NCI-H2227 (cell line): ENCODE measurements around the gene ZRSR2.
A peak's percentile ranks its signal among the peaks of the same experiment; 100 is the strongest.
"Not testable (repeated sequence)": the region's sequence is repeated elsewhere in the genome, so short reads cannot be mapped to it uniquely, and the experiment has no call there.

Experiments used
- DNase-seq: peaks from one replicate; lab custom pipeline; 2025; ENCODE audit not compliant: unreplicated experiment; lab: John Stamatoyannopoulos, UW

Gene ZRSR2

DNA sequence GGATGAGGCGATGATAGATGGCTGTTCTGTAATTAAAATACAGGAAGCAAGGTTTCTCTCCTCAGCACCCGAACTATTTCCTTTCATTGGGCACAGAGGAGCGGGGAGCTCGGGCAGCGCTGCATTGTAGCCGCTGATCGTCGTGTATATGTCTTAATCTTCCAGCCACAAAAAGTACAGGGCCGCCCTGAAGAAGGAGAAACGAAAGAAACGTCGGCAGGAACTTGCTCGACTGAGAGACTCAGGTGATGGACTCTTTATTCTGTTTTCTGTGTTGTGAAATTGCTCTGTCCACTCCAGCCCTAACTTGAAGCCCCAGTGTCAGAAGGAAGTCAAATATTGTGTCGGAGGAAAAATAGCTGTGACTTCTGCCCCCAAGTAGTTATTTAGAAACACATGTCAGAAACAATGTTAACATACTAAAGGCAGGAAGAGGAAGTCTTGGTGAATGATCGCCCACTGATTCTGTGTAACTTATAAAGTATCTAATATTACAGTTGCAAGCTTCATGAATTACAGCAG lies 546 bp downstream of the ZRSR2 start:
- peak; percentile 76 for DNase-seq

DNA sequence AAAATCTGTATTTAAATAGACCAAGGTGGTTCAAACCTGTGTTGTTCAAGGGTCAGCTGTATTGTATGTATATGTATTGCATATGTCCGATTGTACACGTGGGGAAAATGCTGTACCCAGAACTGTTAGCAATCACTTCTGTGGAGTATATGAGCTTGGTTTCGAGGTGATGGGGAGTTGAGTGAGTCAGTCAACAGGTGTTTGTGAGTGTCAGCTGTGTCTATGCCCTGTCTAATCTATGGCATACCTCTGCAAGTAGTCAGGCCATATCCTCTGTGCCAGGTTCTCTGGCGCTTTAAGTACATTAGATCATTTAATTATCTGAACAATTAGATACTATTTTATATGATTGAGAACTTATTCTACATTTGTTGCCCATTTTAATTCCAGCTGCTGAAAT lies 7.4 kb downstream of the ZRSR2 start:
- DNase-seq, result no peak

DNA sequence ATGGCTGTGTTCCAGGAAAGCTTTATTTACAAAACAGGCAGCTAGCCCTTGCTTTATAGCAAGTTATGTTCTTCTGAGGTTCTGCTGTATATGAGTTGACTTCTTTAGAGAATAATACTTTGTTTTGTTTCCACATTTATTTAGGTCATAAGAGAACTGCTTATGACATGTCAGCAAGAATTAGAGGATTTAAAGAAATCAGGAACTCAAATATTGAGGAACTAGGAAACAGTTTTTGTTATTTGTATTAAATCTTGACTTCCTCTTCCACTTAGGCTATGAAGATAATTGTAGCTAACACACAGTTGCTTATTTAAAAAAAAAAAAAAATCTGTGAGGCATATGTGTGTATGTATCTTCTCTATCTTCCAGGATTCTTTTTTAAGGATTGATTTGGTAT lies 14.3 kb downstream of the ZRSR2 start:
- no peak for DNase-seq

DNA sequence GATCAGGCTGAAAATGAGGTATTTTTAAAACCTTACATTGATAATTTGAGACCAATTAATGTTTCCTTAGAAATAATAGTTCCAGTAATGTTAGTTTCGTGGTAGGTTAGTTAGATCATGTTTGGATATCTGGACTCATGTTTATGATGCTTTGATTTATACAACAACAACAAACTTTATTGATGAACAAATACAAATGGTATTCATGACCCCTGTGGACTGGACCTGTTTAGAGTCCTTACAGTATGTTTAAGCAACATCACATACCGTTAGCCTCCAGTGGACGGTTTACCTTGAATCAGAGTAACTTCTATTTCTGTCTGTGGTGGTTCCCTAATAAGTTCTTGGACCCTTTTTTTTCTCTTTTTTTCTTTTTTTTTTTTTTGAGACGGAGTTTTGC lies 18.0 kb downstream of the ZRSR2 start:
- DNase-seq, result no peak

DNA sequence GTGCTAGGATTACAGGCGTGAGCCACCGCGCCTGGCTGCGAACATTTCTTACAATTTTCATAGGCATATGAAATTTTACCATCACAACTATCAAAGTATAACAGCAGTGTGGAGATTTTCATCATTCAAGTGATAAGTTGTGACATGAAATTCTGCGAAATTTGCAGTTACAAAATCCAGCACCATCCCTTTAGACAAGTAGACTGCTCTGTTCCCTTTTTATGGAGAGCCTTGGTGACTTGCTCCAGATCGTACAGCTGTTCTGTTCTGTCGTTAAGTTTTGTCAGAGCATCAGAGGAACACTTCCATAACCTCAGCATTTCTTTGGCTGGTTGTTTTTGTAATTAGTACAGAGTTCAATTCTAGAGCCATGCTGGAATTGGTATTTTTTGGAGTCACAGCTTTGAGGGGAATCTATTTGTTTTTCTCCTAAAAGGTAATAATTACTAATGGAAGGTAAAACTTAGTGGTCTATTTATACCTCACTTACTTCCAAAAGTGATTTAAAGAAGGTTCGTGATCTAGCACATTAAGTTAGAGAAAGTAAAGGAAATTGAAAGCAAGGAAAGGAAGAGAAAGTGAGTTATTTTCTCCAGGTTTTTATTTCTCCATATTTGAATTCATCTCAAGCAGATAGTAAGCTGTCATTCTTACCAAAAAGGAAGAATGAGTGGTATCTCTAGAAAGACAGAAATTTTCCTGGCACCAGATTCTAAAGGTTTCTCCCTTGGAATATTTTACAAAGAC lies 22.1 kb downstream of the ZRSR2 start:
- DNase-seq, result no peak

DNA sequence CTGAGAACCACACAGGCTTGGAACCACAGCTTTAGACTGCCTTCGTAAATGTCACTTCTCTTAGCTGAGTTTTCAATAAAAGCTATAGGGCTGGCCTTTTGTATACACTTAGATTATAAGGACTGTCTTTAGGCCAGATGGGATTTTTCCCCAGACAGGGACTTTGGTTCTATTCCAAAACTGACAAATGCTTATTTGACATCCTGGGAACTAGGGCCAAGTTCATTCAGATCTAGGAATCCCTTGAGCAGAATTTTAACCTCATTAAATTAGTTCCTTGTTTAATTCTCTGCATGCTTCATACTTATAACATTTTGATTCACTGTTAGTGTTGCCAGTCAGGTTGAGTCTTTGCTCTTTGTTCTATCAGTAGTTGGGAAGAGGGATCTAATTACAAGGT lies 23.1 kb downstream of the ZRSR2 start:
- DNase-seq, result no peak

DNA sequence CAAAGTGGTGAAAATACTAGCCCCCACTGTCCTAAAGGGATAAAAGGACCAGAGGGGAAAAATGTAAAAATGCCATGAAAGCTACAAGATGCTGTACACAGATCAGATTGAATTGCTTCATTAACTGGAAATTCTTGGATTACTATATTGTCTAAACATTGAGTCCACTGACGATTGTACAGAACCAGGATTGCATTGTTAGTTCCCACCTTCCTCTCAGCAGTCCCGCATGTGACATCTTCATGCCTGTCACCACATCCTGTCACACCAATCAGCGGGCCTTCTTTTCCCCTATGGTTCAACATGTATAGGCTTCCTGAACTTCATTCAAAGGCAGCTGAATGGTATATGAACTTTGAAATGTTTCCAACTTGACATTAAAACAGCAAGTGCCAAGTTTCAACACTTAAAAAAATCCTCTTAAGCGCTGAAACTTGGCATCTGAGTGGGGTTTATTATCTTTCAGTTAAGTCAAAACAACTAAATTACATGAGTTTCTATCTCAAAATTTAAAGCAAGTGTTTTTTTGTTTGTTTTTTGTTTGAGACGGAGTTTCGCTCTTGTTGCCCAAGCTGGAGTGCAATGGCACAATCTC lies 24.6 kb downstream of the ZRSR2 start:
- no peak for DNase-seq

DNA sequence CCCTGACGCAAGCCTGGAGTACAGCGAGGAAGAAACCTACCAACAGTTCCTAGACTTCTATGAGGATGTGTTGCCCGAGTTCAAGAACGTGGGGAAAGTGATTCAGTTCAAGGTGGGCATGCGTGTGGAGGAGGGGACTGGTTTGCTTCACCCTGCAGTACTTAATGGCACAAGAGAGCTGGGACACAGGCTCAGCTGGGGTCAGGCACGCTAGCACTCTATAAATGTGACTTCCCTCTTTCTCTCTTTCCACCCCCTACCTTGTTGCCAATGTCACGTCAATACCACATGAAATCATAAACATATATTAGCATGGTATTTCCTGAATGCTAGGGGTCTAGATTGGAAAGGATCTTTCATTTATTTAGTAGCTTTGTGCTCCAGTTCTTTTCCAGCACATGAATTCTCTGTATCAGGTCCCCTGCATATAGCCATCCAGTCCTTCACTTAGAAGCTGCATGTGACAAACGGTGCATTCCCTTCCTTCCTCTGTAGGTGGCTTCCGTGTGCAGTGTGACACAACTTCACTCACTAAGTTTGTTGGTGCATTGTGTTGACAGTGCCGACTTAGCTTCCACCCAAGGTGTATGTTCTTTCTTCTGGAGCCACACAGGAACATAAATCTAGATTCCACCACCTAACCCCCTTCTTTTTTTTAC lies 25.6 kb downstream of the ZRSR2 start:
- DNase-seq, result peak; percentile 17

DNA sequence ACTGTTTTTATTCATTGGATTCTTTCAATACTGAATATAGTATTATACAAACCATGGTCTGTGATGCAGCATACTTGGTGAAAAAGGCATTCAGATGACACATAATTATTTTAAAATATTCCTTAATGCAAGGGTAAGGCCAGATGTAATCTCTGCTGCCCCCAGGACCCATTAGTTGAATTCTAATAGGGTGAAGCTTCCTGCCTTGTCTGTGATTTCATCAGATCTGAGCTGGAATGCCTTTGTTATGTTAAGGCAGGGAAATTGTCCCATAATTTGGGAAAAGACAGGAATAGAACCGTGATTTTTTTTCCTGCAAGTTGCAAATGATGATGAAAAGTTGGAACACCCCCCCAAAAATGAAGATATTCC lies 26.1 kb downstream of the ZRSR2 start:
- no peak for DNase-seq

DNA sequence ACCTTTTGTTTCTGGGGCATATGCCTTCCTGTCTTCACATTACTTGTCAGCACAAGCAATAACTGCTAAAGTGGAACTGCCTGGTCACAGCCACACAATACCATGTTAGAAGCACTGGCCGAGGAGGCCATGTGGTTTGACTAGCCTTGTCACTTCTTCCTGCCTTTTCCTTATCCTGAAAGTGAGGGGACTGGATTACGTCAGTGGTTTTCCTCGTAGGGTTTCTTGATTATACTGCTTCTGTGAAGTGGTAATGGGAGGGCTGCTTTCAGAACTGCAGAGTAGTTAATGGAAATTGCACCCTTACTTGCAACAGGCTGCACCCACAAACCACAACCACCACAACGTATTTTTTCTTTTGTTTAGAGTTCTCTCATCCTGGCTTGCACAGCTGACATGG lies 26.6 kb downstream of the ZRSR2 start:
- DNase-seq, result no peak

DNA sequence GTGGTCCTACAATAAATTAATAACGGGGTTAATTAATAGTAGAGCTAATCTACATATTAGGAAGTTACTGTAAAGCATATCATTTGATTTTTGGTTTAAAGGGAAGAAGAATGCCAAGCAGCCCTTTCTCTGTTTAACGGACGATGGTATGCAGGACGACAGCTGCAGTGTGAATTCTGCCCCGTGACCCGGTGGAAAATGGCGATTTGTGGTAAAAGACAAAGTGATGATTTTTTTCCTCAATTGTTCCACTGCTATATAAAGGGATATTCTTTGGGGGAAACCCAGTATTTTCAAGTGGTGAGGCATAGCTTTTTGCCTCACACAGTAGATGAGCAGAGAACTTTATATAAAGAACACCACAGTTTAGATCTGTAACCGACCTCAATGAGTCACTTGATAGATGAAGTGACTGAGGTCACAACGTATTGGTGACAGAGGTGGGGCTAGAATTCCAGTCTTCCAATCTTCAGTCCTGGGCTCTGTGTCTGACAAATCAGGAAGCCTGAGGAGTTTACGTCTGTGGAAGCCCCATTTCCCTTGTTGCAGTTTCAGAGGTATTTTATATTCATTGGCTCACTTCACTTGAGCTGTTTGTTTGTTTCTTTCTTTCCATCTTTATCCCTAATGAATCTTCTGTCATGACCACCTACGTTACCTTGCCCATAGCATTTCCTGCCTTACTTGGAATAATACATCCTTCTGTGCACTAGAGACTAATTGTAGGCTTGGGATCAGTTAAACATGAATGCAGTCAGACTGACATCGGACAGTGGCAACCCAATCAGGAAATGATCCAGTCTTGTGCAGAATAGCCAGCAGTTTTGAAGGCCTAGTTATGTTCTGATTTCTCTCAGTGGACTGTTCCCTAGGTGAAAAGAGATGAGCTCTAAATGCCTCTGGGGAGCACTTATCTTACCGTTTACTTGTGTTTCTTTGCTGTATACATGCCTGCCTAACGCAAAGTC lies 30.1 kb downstream of the ZRSR2 start:
- no peak for DNase-seq

DNA sequence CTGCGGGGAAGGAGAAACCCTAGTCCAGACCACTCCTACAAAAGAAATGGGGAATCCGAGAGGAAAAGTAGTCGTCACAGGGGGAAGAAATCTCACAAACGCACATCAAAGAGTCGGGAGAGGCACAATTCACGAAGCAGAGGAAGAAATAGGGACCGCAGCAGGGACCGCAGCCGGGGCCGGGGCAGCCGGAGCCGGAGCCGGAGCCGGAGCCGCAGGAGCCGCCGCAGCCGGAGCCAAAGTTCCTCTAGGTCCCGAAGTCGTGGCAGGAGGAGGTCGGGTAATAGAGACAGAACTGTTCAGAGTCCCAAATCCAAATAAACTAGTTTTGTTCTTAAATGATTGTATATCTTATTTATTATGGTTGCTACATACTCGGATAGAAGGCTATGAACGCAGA lies 32.6 kb downstream of the ZRSR2 start:
- no peak for DNase-seq

DNA sequence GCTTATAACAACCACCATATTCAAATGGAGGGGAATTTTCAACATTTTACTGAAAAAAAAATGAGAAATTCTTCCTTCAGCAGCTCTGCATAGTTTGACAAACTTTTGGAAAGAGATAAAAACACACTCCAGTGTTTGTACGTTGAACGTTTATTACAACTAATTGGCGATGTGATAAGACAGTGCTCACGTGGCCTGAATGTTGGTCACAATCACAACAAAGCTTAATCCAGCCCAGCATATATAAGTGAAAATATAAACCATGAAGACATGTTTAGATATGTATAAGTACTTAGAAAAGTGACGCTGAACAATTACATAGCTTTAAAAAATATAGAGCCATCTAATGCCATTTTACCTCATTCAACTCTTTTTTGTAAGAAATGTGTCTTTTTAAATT lies 35.7 kb downstream of the ZRSR2 start:
- no peak for DNase-seq

DNA sequence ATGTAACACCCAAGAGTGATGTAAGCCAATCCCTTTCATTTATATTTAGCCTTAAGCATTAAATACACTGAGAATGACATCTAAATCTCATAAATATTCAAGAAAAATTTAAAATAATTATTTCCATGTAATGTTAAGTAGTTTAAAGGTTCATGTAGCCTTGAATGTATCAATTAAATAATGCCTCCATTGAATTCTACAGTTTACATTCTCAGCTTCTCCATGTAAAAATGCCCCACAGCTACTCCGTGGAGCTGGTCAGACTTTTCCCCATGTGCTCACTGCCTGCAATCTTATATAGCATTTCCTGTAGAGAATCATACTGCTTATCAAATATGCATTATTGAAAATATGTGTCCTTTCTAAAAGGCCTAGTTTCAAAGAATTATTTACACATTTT lies 38.9 kb downstream of the ZRSR2 start:
- DNase-seq, result no peak

DNA sequence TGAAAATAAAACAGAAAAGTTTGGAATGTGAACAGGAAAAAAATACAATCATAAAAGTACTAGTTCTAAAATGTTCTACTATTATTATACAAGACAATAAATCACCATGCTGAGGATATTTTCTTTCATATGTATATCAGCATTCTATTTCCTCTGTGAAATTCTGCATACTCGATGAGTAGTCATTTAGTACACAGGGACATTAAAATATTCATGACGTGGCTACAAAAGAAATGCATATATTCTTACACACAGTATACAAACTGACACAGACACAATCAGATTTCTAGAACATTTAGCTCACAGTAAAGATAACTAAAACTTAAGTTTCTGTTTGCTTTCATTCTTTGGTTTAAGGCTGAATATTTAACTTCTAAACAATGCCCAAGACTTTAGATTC lies 41.1 kb downstream of the ZRSR2 start:
- not testable (repeated sequence) for DNase-seq

DNA sequence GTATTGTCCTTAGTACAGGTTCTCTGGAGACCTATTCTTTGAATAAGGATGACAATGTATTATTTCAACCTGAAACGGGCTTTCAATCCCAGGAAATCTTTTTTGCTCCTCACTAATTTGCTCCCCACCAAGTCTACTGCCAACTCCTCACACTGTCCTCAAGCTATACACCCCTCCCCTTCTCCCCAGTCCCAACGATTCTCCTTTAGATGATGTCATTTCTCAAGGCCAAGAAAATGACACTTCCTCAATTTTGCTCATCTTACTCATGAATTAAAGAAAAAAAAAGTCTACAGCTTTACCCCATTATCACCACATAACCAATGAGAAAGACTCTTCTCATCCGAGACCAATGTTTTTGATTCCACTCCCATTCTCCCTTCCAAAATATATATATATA lies 43.8 kb downstream of the ZRSR2 start:
- DNase-seq, result no peak

DNA sequence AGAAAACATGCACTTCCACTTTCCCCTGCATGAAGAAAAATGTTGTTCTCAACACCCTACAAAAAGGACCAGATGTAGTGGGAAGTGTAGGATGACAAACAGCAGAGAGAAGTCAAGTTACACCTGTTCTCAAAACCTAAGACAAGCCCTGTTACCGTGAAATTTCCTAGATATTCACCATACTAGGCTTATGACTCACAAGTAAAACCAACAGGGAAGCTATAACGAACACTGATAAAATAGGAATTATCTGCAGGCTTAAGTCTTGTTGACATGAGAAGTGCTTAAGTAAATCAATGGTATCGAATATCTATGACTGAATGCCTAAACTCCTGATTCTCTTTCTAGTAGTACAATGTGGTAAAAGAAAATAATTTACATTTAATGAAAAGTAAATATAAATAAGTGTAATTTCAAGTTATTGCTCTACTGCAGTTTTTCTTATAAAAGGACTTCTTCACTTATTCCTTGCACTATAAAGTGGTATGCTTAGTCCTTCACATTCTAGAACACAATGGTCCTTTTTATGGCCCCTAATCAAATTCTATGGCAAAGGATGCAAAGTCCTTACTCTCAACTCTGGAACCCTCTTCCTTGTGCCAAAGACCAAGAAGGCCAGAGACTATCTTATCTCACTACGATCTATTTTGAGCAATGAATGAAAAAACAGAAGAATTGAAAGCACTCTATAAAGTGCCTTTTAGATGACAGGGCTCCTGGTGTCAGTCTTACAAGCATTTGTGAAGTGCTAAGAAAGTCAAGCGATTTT lies 44.7 kb downstream of the ZRSR2 start:
- no peak for DNase-seq

DNA sequence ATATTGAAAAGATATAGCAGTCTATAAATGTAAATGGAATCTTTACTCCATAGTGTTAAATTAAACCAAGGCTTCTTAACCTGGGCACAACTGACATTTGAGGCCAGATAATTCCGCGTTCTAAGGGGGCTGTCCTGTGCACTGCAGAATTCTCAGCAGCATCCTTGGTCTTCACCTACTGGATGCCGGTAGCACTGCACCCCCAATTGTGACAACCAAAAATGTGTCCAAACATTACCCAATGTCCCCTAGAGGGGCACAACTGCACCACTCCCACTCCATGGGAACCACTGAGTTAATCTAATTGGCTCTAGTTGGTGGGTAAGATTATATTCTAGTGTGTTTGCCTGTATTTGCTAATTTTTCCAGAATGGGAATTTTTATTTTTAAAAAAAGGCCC lies 47.7 kb downstream of the ZRSR2 start:
- DNase-seq, result no peak

DNA sequence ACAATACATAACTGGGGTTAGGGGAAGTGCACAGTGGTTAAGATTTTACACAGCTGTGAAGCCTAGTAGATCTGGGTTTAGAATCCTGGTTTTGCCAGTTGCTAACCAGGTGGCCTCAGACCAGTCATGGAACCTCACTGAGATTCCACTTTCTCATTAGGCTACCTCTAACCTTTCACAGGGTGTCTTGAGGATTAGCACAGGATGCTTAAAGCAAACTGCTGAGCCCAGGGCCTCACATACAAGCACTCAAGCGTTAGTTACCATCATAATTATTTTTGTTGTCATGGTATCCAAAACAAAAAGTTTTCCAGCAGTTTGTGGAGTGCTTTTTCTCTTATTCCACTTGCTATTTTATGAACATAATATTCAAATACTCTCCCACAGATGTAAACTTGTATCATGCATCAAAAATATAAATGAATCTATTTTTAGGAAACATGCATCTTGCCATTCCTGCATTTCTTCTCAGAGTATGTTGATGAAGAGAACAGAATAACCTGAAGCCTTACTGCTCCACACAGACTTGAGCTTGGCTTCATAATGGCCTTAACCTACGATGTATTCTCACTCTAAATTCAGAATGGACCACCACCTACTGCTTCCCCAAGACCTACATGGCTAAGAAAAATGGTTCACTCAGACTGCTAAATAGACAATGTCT lies 51.7 kb downstream of the ZRSR2 start:
- DNase-seq, result no peak

DNA sequence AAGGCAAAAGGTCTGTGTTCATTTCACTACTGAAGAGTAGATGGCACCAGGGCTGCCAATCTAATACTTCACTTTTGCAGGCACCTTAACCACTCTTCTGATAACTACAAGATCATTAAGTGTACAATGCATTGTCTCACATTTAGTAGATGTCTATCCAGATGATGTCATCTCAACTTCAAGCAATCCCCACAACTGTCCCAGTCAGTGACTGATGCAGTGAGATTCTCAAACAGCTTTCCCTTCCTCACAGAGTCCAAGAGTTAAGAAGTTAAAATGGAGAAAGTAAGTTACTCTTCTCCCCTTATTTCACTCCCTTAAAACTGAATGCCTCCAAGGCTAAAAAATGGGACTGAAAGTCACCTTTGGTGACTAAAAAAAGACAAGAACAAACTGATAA lies 53.7 kb downstream of the ZRSR2 start:
- DNase-seq, result no peak
